ENCODE data around the gene C6orf141. TPM values are rescaled to one million over a fixed set of nuclear protein-coding genes. Genes with fewer than 3 reads are reported as not detected.

Gene C6orf141
- total and polyA plus RNA-seq, 2 of the 8 experiments (the other 6 are each of a cell fraction or from before 2014, with no cell fraction given), result 7.6 to 16.1 TPM

DNA sequence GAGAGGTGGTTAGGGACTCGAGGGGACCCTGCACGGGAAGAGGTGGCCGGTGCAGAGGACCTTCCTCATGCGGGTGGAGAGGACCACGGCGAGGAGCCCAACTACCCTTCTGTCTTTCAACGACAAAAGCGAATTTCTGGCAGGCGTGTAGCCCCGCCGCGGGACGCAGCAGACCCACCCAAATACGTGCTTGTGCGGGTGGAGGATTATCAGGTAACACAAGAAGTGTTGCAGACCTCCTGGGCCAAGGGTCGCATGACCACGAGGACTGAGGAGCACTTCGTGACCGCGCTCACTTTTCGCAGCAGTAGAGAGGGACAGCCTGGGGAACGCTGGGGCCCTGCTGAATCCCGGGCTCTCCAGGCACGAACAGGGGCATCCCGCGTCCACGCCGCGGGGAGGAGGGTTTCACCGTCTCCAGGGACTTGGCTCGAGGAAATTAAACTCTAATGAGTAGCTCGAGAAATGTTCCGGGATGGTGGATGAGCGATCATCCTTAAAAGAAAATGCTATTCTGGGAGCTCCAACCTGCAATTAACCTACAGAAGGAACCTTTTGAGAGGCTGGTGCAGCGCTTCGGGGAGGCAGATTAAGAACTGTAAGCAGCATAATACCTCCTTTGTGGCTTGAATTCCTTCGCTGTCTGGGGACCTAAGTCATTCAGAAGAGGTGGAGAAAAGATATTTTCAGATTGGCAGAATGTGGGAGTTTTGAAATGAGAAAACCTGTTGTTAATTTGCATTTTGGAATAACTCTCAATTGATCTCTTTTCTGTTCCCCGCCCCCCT is 804 bp downstream of the C6orf141 start:
- Histone ChIP-seq H3K18ac (ENCODE audit: extremely low read depth, low read length) (peak overlapping the region; percentile 98), H2AFZ (ENCODE audit: low read length) (no peak overlapping the region), H3K36me3 (ENCODE audit: control insufficient read depth in 2 of 4, insufficient read depth in 4 of 4, low read length in 3 of 4) (peaks cover 0 to 41% (median 4%) of the 10 kb centered on the region in 4 experiments; a peak in 4 of 8 replicates), H2BK5ac (ENCODE audit: low read depth, low read length) (peak overlapping the region; percentile 86), H2BK20ac (ENCODE audit: low read length) (peak overlapping the region; percentile 97; the same call in 1 of the 2 replicates), H3K9me3 (ENCODE audit: insufficient read depth in 2 of 2, low read depth in 1 of 2, low read length in 1 of 2) (no peaks in the 10 kb centered on the region), H3K4ac (replicated peaks; ENCODE audit: insufficient read length, low read depth, low read length) (peak overlapping the region; percentile 80), H3K4me1 (replicated peaks in 1 of 4; ENCODE audit: control insufficient read depth in 3 of 4, insufficient read depth in 4 of 4, low read length in 3 of 4) (peaks cover 4 to 25% (median 9%) of the 10 kb centered on the region in 4 experiments), H3K4me3 (ENCODE audit: extremely low read depth in 1 of 4, insufficient read depth in 2 of 4, low read depth in 3 of 4, low read length in 4 of 4) (peak overlapping the region; percentile 69 to 97 (median 79)), H3K27me3 (replicated peaks in 1 of 4; ENCODE audit: control insufficient read depth in 3 of 4, extremely low read depth in 1 of 4, insufficient read depth in 3 of 4, low read length in 3 of 4) (peaks cover 0 to 6% (median 0%) of the 10 kb centered on the region in 4 experiments; a peak in 3 of 7 replicates), H4K8ac (ENCODE audit: extremely low read depth, insufficient read depth, low read length) (peak overlapping the region; percentile 91; the same call in 1 of the 2 replicates), H3K14ac (ENCODE audit: insufficient read length) (peak overlapping the region; percentile 96), H2BK15ac (ENCODE audit: low read length) (peak overlapping the region; percentile 72; the same call in 1 of the 2 replicates), H3K23ac (ENCODE audit: insufficient read length) (no peak overlapping the region), H3K79me2 (ENCODE audit: control insufficient read depth in 1 of 2, insufficient read depth in 2 of 2, low read length in 2 of 2) (peaks cover 0 to 20% of the 10 kb centered on the region in 2 experiments; a peak in 2 of 4 replicates), H3K4me2 (ENCODE audit: insufficient read depth in 1 of 2, low read depth in 2 of 2, low read length in 2 of 2) (peak overlapping the region; percentile 87 to 95), H2BK12ac (ENCODE audit: low read depth, low read length) (peak overlapping the region; percentile 100), H4K91ac (replicated peaks; ENCODE audit: insufficient read length, low read length) (peak overlapping the region; percentile 78), H3K56ac (replicated peaks; ENCODE audit: insufficient read length, low read depth, low read length) (peak overlapping the region; percentile 42), H3K27ac (ENCODE audit: low read depth, low read length) (peak overlapping the region; percentile 76), H3K9ac (replicated peaks in 1 of 4; ENCODE audit: extremely low read depth in 1 of 4, low read depth in 3 of 4, low read length in 3 of 4) (peak overlapping the region; percentile 71 to 93 (median 87)), H3K23me2 (ENCODE audit: low read depth, low read length) (peaks cover 15% of the 10 kb centered on the region), H4K5ac (ENCODE audit: insufficient read length, low read depth, low read length) (peak overlapping the region; percentile 92), H3K79me1 (ENCODE audit: low read depth, low read length) (no peaks in the 10 kb centered on the region), H4K20me1 (replicated peaks in 1 of 2; ENCODE audit: control insufficient read depth in 1 of 2, insufficient read depth in 2 of 2, low read length in 2 of 2) (peaks cover 0 to 2% of the 10 kb centered on the region in 2 experiments), H2AK5ac (ENCODE audit: low read depth, low read length) (peak overlapping the region; percentile 90; the same call in 1 of the 2 replicates), H2BK120ac (replicated peaks; ENCODE audit: low read depth, low read length) (peak overlapping the region; percentile 99)
- FAIRE-seq (peak; percentile 62), DNase-seq (ENCODE audit: low read depth in 1 of 2, low spot score in 2 of 2) (peak; percentile 51 to 73)
- 1% methylated on average over 38 of the region's 38 CpGs; no CpG with 5 or more reads in 1 of the 2 experiments for WGBS, 2 experiments (ENCODE audit: extremely low coverage in 1 of 2, insufficient coverage in 1 of 2, insufficient read length in 1 of 2, insufficient replicate concordance in 2 of 2, low coverage in 1 of 2, low lambda C conversion rate in 2 of 2, missing lambda C conversion rate in 1 of 2)
- ChIA-PET CTCF (ENCODE audit: partially characterized antibody) (interaction anchor here (0.6 to 5.4 kb wide), 7 partner anchors 13 to 341 kb away, joined by 3 to 41 read pairs (median 7); no protein-coding TSS in a partner anchor), POLR2A (ENCODE audit: partially characterized antibody) (interaction anchor here (1.2 to 1.6 kb wide), 2 partner anchors 11 to 89 kb away, joined by 3 read pairs; no protein-coding TSS in a partner anchor)
- no peak for TF ChIP-seq NRF1 (IDR thresholded peaks at IDR 0.05; ENCODE audit: low read depth, low read length)
- peak; percentile 57; the same call in 1 of the 2 replicates for TF ChIP-seq TEAD4 (IDR thresholded peaks at IDR 0.05; ENCODE audit: low read depth, low read length)
- TF ChIP-seq CTBP2 (IDR thresholded peaks at IDR 0.05; ENCODE audit: borderline replicate concordance, insufficient read depth, insufficient read length, low read length), result peak; percentile 38
- peak; percentile 51; the same call in 1 of the 2 replicates for TF ChIP-seq TAF1 (IDR thresholded peaks at IDR 0.05; ENCODE audit: low read depth, low read length)
- 0 out of 3 replicates have a peak, but pooled peaks of 1 of the 2 experiments have one; percentile 22 for TF ChIP-seq EP300 (IDR thresholded peaks at IDR 0.05; ENCODE audit: borderline replicate concordance in 1 of 2, low read depth in 2 of 2, low read length in 2 of 2)
- 0 out of 4 replicates have a peak, but pooled peaks of 1 of the 2 experiments have one; percentile 35 for TF ChIP-seq SIN3A (conservative IDR thresholded peaks at IDR 0.05 in 1 of 2, IDR thresholded peaks at IDR 0.05 in 1 of 2; ENCODE audit: low read depth in 1 of 2, low read length in 2 of 2)
- no peak for TF ChIP-seq ZNF274 (IDR thresholded peaks at IDR 0.05; ENCODE audit: borderline replicate concordance, extremely low read depth, low read length)
- TF ChIP-seq RXRA (IDR thresholded peaks at IDR 0.05; ENCODE audit: insufficient read depth, low read depth, low read length), result no peak
- TF ChIP-seq CHD1 (IDR thresholded peaks at IDR 0.05; ENCODE audit: low read depth, low read length), result no peak
